OCI-LY7 (cell line): ENCODE results near the gene RRBP1. TPM values are rescaled to one million over a fixed set of nuclear protein-coding genes. Genes with fewer than 3 reads are reported as not detected.

ENCODE experiments used
- BruUV-seq: library from RNA; stranded (reverse); fragments of 400-500 nt; replicated peaks from 2 replicates; lab custom pipeline; 2021; lab: Mats Ljungman, UMichigan
- CTCF ChIA-PET: fragments of 300-600 bp; sonication (Branson Sonifier 250); formaldehyde crosslinking; loops from one replicate; lab custom pipeline; 2022; ENCODE audit warnings: antibody characterized with exemption; ENCODE audit not compliant: unreplicated experiment; lab: Charles Lee
- POLR2A ChIA-PET: fragments of 300-600 bp; sonication (Branson Sonifier 250); formaldehyde crosslinking; loops from one replicate; lab custom pipeline; 2022; ENCODE audit warnings: antibody characterized with exemption; lab: Charles Lee
- DNase-seq: peaks from one replicate; pipeline ENCODE4 v3.0.0-alpha.2; 2015; ENCODE audit warnings: low spot score
- H2AFZ ChIP-seq: fragments of 200-600 bp; sonication (generic), shearing (Covaris generic); 2 replicates; pipeline ENCODE4 v1.6.1; 2014; ENCODE audit warnings: mild to moderate bottlenecking, antibody characterized with exemption, low read length, moderate library complexity
- H3K27ac ChIP-seq: fragments of 200-600 bp; sonication (generic); 2 replicates; pipeline ENCODE4 v1.5.1; 2014; ENCODE audit warnings: mixed run types, low read depth, mild to moderate bottlenecking, moderate library complexity, low read length, inconsistent platforms; ENCODE audit not compliant: poor library complexity, severe bottlenecking
- H3K36me3 ChIP-seq: fragments of 200-600 bp; sonication (generic); 2 replicates; pipeline ENCODE4 v1.6.1; 2014; ENCODE audit warnings: mild to moderate bottlenecking, antibody characterized with exemption, low read length, moderate library complexity, mixed read lengths; ENCODE audit not compliant: insufficient read depth
- H3K4me1 ChIP-seq: fragments of 200-600 bp; sonication (generic); 2 replicates; pipeline ENCODE4 v1.5.1; 2014; ENCODE audit warnings: mild to moderate bottlenecking, low read length; ENCODE audit not compliant: insufficient read depth, poor library complexity, severe bottlenecking
- H3K4me2 ChIP-seq: fragments of 200-600 bp; sonication (generic); 2 replicates; pipeline ENCODE4 v1.6.1; 2014; ENCODE audit warnings: mild to moderate bottlenecking, low read length
- H3K4me3 ChIP-seq: fragments of 200-600 bp; sonication (generic); 2 replicates; pipeline ENCODE4 v1.5.1; 2014; ENCODE audit warnings: mild to moderate bottlenecking, low read depth, low read length; ENCODE audit not compliant: poor library complexity, severe bottlenecking
- H3K79me2 ChIP-seq: fragments of 200-600 bp; sonication (generic); 2 replicates; pipeline ENCODE4 v1.6.1; 2016; ENCODE audit warnings: low read depth, mild to moderate bottlenecking, low read length, moderate library complexity, mixed read lengths; ENCODE audit not compliant: insufficient read depth
- H3K9me2 ChIP-seq: fragments of 200-600 bp; sonication (generic); 2 replicates; pipeline ENCODE4 v1.6.1; 2016; ENCODE audit warnings: mild to moderate bottlenecking, low read length, mixed read lengths; ENCODE audit not compliant: insufficient read depth
- H3K9me3 ChIP-seq: fragments of 200-600 bp; sonication (generic); 2 replicates; pipeline ENCODE4 v1.6.1; 2014; ENCODE audit warnings: mild to moderate bottlenecking, mixed run types, low read length, mixed read lengths
- H4K20me1 ChIP-seq: fragments of 200-600 bp; sonication (generic); 2 replicates; pipeline ENCODE4 v1.6.1; 2014; ENCODE audit warnings: mild to moderate bottlenecking, antibody characterized with exemption, low read length, moderate library complexity, mixed read lengths; ENCODE audit not compliant: insufficient read depth
- EZH2phosphoT487 ChIP-seq: fragments of 200-600 bp; sonication (generic); IDR thresholded peaks from 2 replicates; pipeline ENCODE4 v1.6.1; 2018; ENCODE audit warnings: low read depth, borderline replicate concordance, mild to moderate bottlenecking, mixed run types, antibody characterized with exemption, low read length, moderate library complexity, mixed read lengths
- intact Hi-C: fragments of 100-400 bp; cut with micrococcal nuclease; formaldehyde crosslinking; loops from one replicate; pipeline ENCODE4 v1.10.0; 2022; ENCODE audit not compliant: unreplicated experiment
- total RNA-seq, 2 experiments: library from RNA; depleted of rRNA in 1 of 2; stranded (reverse); fragments of >200 nt in 1 of 2; shearing (Covaris generic) in 1 of 2; gene quantifications; 2 replicates each; pipeline ENCODE4 v1.2.3, GENCODE V29; 2014 to 2022
- TF ChIP-seq, protein P1 (sequence below): fragments of 200-600 bp; sonication (generic); conservative IDR thresholded peaks from 2 replicates; pipeline ENCODE4 v1.5.1; 2014; ENCODE audit warnings: mild to moderate bottlenecking, antibody characterized with exemption, low read length, moderate library complexity, mixed read lengths

Gene RRBP1
- total RNA-seq, 2 experiments from 2014 or later, result 13.6 to 46.3 TPM

GRCh38 chr20:17610566-17611289, 71.3 kb downstream of the RRBP1 start:
- no peaks in the 10 kb centered on the region for H3K36me3 ChIP-seq
- H2AFZ ChIP-seq, result no peak overlapping the region
- TF ChIP-seq, protein P1, sequence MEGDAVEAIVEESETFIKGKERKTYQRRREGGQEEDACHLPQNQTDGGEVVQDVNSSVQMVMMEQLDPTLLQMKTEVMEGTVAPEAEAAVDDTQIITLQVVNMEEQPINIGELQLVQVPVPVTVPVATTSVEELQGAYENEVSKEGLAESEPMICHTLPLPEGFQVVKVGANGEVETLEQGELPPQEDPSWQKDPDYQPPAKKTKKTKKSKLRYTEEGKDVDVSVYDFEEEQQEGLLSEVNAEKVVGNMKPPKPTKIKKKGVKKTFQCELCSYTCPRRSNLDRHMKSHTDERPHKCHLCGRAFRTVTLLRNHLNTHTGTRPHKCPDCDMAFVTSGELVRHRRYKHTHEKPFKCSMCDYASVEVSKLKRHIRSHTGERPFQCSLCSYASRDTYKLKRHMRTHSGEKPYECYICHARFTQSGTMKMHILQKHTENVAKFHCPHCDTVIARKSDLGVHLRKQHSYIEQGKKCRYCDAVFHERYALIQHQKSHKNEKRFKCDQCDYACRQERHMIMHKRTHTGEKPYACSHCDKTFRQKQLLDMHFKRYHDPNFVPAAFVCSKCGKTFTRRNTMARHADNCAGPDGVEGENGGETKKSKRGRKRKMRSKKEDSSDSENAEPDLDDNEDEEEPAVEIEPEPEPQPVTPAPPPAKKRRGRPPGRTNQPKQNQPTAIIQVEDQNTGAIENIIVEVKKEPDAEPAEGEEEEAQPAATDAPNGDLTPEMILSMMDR, result no peak
- TF ChIP-seq EZH2phosphoT487, result no peak
- no peak overlapping the region for H3K27ac ChIP-seq
- no peak overlapping the region for H3K4me3 ChIP-seq
- ChIA-PET CTCF (no interaction called here), POLR2A (no interaction called here)
- no peaks in the 10 kb centered on the region for H3K4me1 ChIP-seq
- no peak for DNase-seq
- H3K79me2 ChIP-seq, result no peaks in the 10 kb centered on the region
- no peaks in the 10 kb centered on the region for H4K20me1 ChIP-seq
- intact Hi-C loops, result no loop called here
- no peak overlapping the region for H3K4me2 ChIP-seq
- no TSS peak for BruUV-seq
- no peaks in the 10 kb centered on the region for H3K9me3 ChIP-seq
- no peaks in the 10 kb centered on the region for H3K9me2 ChIP-seq

DNA sequence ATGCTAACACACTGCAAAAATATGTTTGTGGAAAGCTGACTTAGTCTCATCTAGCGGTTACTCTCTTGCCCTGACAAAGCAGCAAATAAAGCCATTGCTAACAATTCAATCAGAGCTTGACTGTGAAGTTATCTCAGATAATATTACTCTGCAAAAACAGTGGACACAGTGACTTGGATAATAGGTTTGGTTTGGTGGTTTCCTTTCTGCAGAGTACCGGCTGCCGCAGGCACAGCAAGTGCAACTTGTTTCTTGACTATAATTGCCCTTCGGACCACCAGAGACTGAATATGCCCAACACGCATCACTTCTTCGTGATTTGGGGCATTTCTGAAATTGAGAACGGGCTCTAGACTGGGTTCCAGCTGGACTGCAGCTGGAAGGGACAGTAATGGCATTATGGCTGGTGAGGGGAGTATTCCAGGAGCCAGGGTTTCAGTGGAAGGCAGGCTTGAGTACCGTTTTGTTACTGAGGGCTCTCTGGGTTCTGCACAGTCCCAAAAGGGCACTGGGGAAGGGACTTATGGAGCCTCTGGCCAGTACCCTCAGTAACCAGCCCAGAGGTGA, 72.1 kb downstream of the RRBP1 start:
- ChIA-PET POLR2A (no interaction called here), CTCF (no interaction called here)
- no peak overlapping the region for H3K4me2 ChIP-seq
- no peaks in the 10 kb centered on the region for H4K20me1 ChIP-seq
- H3K9me2 ChIP-seq, result no peaks in the 10 kb centered on the region
- no peak overlapping the region for H3K27ac ChIP-seq
- no peaks in the 10 kb centered on the region for H3K9me3 ChIP-seq
- intact Hi-C loops, result no loop called here
- DNase-seq, result no peak
- BruUV-seq, result no TSS peak
- no peak for TF ChIP-seq EZH2phosphoT487
- TF ChIP-seq, protein P1, result no peak
- H3K79me2 ChIP-seq, result no peaks in the 10 kb centered on the region
- H3K4me3 ChIP-seq, result no peak overlapping the region
- no peak overlapping the region for H2AFZ ChIP-seq
- no peaks in the 10 kb centered on the region for H3K4me1 ChIP-seq
- no peaks in the 10 kb centered on the region for H3K36me3 ChIP-seq
